K562 (cell line): ENCODE results near the gene PRPF8. TPM values are rescaled to one million over a fixed set of nuclear protein-coding genes. Genes with fewer than 3 reads are reported as not detected.

Experiments
- BRD4 ChIP-seq: fragments of 200-600 bp; sonication (generic); IDR thresholded peaks from 2 replicates; pipeline ENCODE4 v1.6.1; 2017; ENCODE audit warnings: inconsistent platforms
- CHD2 ChIP-seq: IDR thresholded peaks from 2 replicates; pipeline ENCODE4 v1.6.1; 2011; ENCODE audit warnings: low read depth, low read length
- CSDE1 ChIP-seq, 2 experiments: fragments of 450-650 bp; IDR thresholded peaks; 2 replicates each; pipeline ENCODE4 v1.6.1; 2016; ENCODE audit warnings: mild to moderate bottlenecking in 1 of 2
- CXXC5 ChIP-seq: fragments of 250-450 bp; sonication (Bioruptor Pico); IDR thresholded peaks from 2 replicates; pipeline ENCODE4 v1.8.0; 2022; ENCODE audit warnings: inconsistent platforms, mild to moderate bottlenecking, moderate library complexity
- NR4A1 ChIP-seq, 2 experiments: fragments of 250-450 bp in 1 of 2; fragments of 450-650 bp in 1 of 2; sonication (Bioruptor Pico) in 1 of 2; IDR thresholded peaks; 2 replicates each; pipeline versions ENCODE4 v1.4.0 to v1.6.1; 2016 to 2020; ENCODE audit warnings: mild to moderate bottlenecking in 2 of 2, missing compliant biosample characterization in 1 of 2, missing genetic modification characterization in 1 of 2, moderate library complexity in 1 of 2
- RAD21 ChIP-seq, 2 experiments: fragments of 250-450 bp in 1 of 2; fragments of 450-650 bp in 1 of 2; sonication (Bioruptor Pico) in 1 of 2; formaldehyde crosslinking in 1 of 2; IDR thresholded peaks in 1 of 2; conservative IDR thresholded peaks in 1 of 2; 2 replicates each; pipeline versions ENCODE4 v1.4.0 to v1.8.0; 2020 to 2022; ENCODE audit warnings: mild to moderate bottlenecking in 2 of 2, moderate library complexity in 1 of 2
- RFX7 ChIP-seq: fragments of 250-450 bp; sonication (Bioruptor Pico); IDR thresholded peaks from 2 replicates; pipeline ENCODE4 v1.5.1; 2021; ENCODE audit warnings: mild to moderate bottlenecking
- SAFB ChIP-seq: fragments of 200-400 bp; formaldehyde crosslinking; IDR thresholded peaks from 2 replicates; pipeline ENCODE4 v1.6.1; 2017; ENCODE audit warnings: low read depth, low read length, borderline replicate concordance
- ZBED1 ChIP-seq: IDR thresholded peaks from 2 replicates; pipeline ENCODE4 v1.6.1; 2014
- ZNF764 ChIP-seq: fragments of 250-450 bp; sonication (Bioruptor Pico); IDR thresholded peaks from 2 replicates; pipeline ENCODE4 v1.4.0; 2020; ENCODE audit warnings: low read depth, mild to moderate bottlenecking, moderate library complexity
- ZZZ3 ChIP-seq: fragments of 450-650 bp; IDR thresholded peaks from 2 replicates; pipeline ENCODE4 v1.6.1; 2016; ENCODE audit warnings: antibody characterized with exemption, mild to moderate bottlenecking, moderate library complexity
- polyA plus RNA-seq, 8 experiments: library from polyadenylated mRNA; depleted of rRNA in 4 of 8; stranded (reverse) in 5 of 8; unstranded in 3 of 8; fragments of >200 nt; fragmentation: Nextera tagmentation in 2 of 8; fragmentation: Illumina TruSeq in 1 of 8; extraction: Ambion mirVana in 2 of 8; extraction: Trizol in 1 of 8; gene quantifications; 2 replicates each; pipeline versions ENCODE4 v1.2.1 to v1.2.3, GENCODE V29; 2011 to 2014; ENCODE audit warnings: inconsistent platforms in 1 of 8, missing spikeins in 1 of 8
- total RNA-seq, 7 experiments: library from RNA; depleted of rRNA in 6 of 7; stranded (reverse); fragments of >200 nt in 6 of 7; fragmentation: Illumina TruSeq in 2 of 7; extraction: Trizol in 2 of 7; gene quantifications; 2 replicates each; pipeline versions ENCODE4 v1.2.1 to v1.2.3, GENCODE V29; 2011 to 2021; ENCODE audit warnings: low replicate concordance in 1 of 7
- TF ChIP-seq, protein P1 (sequence below): fragments of 200-800 bp; sonication (Bioruptor generic); IDR thresholded peaks from 2 replicates; pipeline ENCODE4 v1.6.1; 2016; ENCODE audit warnings: missing genetic modification characterization, missing compliant biosample characterization
- TF ChIP-seq, protein P2 (sequence below): fragments of 250-450 bp; sonication (Bioruptor Pico); IDR thresholded peaks from 2 replicates; pipeline ENCODE4 v1.5.0; 2020; ENCODE audit warnings: mild to moderate bottlenecking
- TF ChIP-seq, protein P3 (sequence below), 2 experiments: fragments of 450-650 bp in 1 of 2; sonication (generic) in 1 of 2; formaldehyde crosslinking; conservative IDR thresholded peaks; 2 replicates each; pipeline versions ENCODE4 v1.4.0 to v1.8.1; 2020 to 2022; ENCODE audit warnings: mild to moderate bottlenecking in 1 of 2, missing genetic modification reagents in 1 of 2
- TF ChIP-seq, protein P4 (sequence below): fragments of 450-650 bp; IDR thresholded peaks from 2 replicates; pipeline ENCODE4 v1.6.1; 2016; ENCODE audit warnings: mild to moderate bottlenecking

PRPF8 gene
- total and polyA plus RNA-seq, 9 of the 15 experiments (the other 6 are each of a cell fraction or from before 2014, with no cell fraction given) = 64.3 to 294 (median 85.9) TPM

DNA sequence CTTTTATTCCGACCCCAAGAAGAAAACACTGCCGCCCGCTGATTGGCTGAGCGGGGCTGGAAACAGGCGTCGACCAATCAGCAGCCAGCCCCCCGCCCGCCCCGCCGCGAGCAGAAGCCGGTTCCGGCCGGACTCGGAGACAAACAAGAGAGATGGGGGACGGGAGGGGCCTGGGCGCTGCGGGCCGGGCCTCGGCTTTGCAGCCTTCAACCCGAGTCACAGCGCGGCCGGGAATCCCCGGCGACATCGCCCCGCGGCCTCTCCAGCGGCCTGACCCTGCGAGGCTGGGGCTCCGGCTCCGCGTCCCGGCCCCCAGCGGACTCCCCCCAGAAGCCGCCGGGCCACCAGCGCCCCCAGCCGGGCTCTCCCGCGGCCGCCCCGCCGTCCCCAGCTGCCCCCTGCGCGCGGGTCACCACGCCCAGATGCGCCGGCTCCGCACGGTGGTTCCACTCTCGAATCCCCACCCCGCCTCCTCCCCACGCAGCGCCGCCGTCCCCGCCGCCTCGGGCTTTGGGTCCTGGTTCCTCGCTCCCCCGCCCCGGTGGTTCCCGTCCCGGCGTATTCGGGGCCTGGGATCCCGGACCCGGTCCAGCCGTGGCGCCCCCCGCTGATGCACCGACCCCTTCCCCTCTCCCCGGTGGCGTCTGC lies 55.7 kb downstream of the PRPF8 start (continued):
- TF ChIP-seq, protein P1, sequence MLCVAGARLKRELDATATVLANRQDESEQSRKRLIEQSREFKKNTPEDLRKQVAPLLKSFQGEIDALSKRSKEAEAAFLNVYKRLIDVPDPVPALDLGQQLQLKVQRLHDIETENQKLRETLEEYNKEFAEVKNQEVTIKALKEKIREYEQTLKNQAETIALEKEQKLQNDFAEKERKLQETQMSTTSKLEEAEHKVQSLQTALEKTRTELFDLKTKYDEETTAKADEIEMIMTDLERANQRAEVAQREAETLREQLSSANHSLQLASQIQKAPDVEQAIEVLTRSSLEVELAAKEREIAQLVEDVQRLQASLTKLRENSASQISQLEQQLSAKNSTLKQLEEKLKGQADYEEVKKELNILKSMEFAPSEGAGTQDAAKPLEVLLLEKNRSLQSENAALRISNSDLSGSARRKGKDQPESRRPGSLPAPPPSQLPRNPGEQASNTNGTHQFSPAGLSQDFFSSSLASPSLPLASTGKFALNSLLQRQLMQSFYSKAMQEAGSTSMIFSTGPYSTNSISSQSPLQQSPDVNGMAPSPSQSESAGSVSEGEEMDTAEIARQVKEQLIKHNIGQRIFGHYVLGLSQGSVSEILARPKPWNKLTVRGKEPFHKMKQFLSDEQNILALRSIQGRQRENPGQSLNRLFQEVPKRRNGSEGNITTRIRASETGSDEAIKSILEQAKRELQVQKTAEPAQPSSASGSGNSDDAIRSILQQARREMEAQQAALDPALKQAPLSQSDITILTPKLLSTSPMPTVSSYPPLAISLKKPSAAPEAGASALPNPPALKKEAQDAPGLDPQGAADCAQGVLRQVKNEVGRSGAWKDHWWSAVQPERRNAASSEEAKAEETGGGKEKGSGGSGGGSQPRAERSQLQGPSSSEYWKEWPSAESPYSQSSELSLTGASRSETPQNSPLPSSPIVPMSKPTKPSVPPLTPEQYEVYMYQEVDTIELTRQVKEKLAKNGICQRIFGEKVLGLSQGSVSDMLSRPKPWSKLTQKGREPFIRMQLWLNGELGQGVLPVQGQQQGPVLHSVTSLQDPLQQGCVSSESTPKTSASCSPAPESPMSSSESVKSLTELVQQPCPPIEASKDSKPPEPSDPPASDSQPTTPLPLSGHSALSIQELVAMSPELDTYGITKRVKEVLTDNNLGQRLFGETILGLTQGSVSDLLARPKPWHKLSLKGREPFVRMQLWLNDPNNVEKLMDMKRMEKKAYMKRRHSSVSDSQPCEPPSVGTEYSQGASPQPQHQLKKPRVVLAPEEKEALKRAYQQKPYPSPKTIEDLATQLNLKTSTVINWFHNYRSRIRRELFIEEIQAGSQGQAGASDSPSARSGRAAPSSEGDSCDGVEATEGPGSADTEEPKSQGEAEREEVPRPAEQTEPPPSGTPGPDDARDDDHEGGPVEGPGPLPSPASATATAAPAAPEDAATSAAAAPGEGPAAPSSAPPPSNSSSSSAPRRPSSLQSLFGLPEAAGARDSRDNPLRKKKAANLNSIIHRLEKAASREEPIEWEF (CRISPR knock-in tag) = no peak
- no peak for TF ChIP-seq BRD4
- TF ChIP-seq RAD21 (CRISPR knock-in tag; conservative IDR thresholded peaks at IDR 0.05 in 1 of 2, IDR thresholded peaks at IDR 0.05 in 1 of 2) = peak; percentile 56 to 68
- TF ChIP-seq SAFB = 0 out of 2 replicates have a peak, but pooled peaks have one; percentile 48
- peak; percentile 79 for TF ChIP-seq CXXC5 (CRISPR knock-in tag)
- TF ChIP-seq, protein P2, sequence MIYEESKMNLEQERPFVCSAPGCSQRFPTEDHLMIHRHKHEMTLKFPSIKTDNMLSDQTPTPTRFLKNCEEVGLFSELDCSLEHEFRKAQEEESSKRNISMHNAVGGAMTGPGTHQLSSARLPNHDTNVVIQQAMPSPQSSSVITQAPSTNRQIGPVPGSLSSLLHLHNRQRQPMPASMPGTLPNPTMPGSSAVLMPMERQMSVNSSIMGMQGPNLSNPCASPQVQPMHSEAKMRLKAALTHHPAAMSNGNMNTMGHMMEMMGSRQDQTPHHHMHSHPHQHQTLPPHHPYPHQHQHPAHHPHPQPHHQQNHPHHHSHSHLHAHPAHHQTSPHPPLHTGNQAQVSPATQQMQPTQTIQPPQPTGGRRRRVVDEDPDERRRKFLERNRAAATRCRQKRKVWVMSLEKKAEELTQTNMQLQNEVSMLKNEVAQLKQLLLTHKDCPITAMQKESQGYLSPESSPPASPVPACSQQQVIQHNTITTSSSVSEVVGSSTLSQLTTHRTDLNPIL (CRISPR knock-in tag) = no peak
- TF ChIP-seq ZNF764 (CRISPR knock-in tag) = no peak
- TF ChIP-seq, protein P3, sequence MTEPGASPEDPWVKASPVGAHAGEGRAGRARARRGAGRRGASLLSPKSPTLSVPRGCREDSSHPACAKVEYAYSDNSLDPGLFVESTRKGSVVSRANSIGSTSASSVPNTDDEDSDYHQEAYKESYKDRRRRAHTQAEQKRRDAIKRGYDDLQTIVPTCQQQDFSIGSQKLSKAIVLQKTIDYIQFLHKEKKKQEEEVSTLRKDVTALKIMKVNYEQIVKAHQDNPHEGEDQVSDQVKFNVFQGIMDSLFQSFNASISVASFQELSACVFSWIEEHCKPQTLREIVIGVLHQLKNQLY (CRISPR knock-in tag; conservative IDR thresholded peaks at IDR 0.05) = no peak
- TF ChIP-seq, protein P4, sequence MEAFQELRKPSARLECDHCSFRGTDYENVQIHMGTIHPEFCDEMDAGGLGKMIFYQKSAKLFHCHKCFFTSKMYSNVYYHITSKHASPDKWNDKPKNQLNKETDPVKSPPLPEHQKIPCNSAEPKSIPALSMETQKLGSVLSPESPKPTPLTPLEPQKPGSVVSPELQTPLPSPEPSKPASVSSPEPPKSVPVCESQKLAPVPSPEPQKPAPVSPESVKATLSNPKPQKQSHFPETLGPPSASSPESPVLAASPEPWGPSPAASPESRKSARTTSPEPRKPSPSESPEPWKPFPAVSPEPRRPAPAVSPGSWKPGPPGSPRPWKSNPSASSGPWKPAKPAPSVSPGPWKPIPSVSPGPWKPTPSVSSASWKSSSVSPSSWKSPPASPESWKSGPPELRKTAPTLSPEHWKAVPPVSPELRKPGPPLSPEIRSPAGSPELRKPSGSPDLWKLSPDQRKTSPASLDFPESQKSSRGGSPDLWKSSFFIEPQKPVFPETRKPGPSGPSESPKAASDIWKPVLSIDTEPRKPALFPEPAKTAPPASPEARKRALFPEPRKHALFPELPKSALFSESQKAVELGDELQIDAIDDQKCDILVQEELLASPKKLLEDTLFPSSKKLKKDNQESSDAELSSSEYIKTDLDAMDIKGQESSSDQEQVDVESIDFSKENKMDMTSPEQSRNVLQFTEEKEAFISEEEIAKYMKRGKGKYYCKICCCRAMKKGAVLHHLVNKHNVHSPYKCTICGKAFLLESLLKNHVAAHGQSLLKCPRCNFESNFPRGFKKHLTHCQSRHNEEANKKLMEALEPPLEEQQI = no peak
- TF ChIP-seq CSDE1 (IDR thresholded peaks at IDR 0.05) = no peak
- TF ChIP-seq ZBED1 = no peak
- no peak for TF ChIP-seq NR4A1 (CRISPR knock-in tag; IDR thresholded peaks at IDR 0.05)
- TF ChIP-seq NR4A1 (tag; IDR thresholded peaks at IDR 0.05) = no peak
- TF ChIP-seq CHD2 = no peak
- no peak for TF ChIP-seq ZZZ3
- no peak for TF ChIP-seq RFX7 (CRISPR knock-in tag)
